ENCODE data around the gene OTUB1.

OTUB1 gene

DNA sequence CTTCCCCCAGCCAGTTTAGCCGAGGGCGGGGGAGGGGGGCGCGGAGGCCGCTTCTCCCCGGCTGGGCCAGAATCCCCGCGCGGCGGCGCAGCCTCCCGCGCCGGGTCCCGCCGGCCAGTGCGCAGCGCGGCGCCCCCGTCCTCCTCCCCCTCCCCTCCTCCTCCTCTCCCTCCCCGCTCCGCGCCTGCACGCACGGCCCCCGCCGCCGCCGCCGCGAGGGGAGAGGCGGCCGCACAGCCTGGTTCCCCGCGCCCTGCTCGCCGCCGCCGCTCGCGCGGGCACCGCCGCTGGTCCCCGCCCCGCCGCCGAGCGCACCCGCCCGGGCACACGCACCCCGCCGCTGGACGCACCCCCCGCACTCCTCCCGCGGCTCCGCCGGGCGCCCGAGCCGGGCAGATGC is 49.3 kb downstream of the OTUB1 start, which contains the start of gene FLRT1:
TSS of gene FLRT1 (plus strand) at position 356 of the 400 bp plus-strand sequence. CDS start 80,337 bp downstream, outside the sequence.
- H4K20me1 ChIP-seq (ENCODE audit: insufficient read depth, low read length), result no peaks in the 10 kb centered on the region
- no peaks in the 10 kb centered on the region for H3K4me1 ChIP-seq (ENCODE audit: low read length)
- no peak within 1 kb of the TSS for H3K4me3 ChIP-seq (ENCODE audit: low read length)
- no peak within 1 kb of the TSS for H2AFZ ChIP-seq (ENCODE audit: low read depth, low read length)
- no peaks in the 10 kb centered on the region for H3K9me3 ChIP-seq (ENCODE audit: insufficient read depth, low read length)
- no peak within 1 kb of the TSS for H3K4me2 ChIP-seq (ENCODE audit: low read length)
- TF ChIP-seq, protein P1, sequence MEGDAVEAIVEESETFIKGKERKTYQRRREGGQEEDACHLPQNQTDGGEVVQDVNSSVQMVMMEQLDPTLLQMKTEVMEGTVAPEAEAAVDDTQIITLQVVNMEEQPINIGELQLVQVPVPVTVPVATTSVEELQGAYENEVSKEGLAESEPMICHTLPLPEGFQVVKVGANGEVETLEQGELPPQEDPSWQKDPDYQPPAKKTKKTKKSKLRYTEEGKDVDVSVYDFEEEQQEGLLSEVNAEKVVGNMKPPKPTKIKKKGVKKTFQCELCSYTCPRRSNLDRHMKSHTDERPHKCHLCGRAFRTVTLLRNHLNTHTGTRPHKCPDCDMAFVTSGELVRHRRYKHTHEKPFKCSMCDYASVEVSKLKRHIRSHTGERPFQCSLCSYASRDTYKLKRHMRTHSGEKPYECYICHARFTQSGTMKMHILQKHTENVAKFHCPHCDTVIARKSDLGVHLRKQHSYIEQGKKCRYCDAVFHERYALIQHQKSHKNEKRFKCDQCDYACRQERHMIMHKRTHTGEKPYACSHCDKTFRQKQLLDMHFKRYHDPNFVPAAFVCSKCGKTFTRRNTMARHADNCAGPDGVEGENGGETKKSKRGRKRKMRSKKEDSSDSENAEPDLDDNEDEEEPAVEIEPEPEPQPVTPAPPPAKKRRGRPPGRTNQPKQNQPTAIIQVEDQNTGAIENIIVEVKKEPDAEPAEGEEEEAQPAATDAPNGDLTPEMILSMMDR (IDR thresholded peaks at IDR 0.05; ENCODE audit: low read depth, low read length), result no peak
- TF ChIP-seq EZH2phosphoT487 (IDR thresholded peaks at IDR 0.05; ENCODE audit: low read depth), result no peak
- H3K27ac ChIP-seq (ENCODE audit: low read length), result no peak within 1 kb of the TSS
- H3K9ac ChIP-seq (ENCODE audit: low read length), result no peak within 1 kb of the TSS
- H3K79me2 ChIP-seq (ENCODE audit: low read length), result no peaks in the 10 kb centered on the region
- no peaks in the 10 kb centered on the region for H3K27me3 ChIP-seq (ENCODE audit: low read depth, low read length)
- H3K36me3 ChIP-seq (replicated peaks; ENCODE audit: low read depth, low read length), result no peaks in the 10 kb centered on the region

DNA sequence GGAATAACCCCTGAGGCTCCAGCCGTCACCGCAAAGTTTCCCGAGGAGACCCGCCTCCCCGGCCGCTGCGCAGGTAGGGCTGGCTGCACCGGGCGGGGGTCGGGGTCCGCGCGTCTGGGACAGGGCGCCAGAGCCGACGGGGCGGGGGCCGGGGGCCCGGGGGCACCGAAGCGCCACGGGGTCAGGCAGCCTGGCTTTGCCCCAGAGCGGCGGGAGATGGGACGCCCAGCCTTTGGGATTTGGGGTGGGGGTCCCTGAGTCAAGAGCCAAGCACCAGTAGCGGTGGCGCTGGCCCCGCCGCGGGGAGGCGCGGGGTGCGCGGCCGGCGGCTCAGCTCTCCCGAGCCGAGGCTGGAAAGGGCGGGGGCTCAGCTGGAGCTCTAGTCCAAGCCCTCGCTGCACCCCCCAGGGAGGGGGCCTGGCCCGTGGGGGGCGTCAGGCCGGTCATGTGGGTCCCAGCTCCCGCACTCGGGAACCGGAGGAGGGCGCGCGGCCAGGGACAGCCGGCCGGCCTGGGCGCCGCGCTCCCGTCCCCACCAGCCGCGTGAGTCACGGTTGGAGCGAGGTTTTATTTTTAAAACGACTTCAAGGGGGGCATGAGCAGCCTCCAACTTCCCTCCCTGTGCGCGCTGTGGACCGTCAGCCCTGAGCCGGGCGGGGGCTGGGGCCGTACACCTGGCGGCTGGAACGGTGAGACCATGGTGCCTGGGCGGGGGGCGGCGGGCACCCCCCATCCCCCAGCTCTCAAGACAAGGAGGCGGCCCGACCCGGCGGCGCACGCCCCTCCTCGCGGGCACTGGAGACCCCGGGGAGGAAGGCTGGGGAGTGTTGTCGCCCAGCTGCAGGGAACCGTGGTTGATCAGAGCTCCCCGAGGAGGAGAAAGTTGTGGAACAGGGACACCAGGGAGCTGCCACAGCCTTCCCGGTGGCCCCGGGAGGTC is 50.1 kb downstream of the OTUB1 start:
- no peaks in the 10 kb centered on the region for H3K9me3 ChIP-seq (ENCODE audit: insufficient read depth, low read length)
- H4K20me1 ChIP-seq (ENCODE audit: insufficient read depth, low read length), result no peaks in the 10 kb centered on the region
- no peaks in the 10 kb centered on the region for H3K4me1 ChIP-seq (ENCODE audit: low read length)
- H3K27me3 ChIP-seq (ENCODE audit: low read depth, low read length), result no peaks in the 10 kb centered on the region
- no peak overlapping the region for H3K4me3 ChIP-seq (ENCODE audit: low read length)
- H3K4me2 ChIP-seq (ENCODE audit: low read length), result no peak overlapping the region
- H3K36me3 ChIP-seq (replicated peaks; ENCODE audit: low read depth, low read length), result no peaks in the 10 kb centered on the region
- no peak overlapping the region for H2AFZ ChIP-seq (ENCODE audit: low read depth, low read length)
- H3K79me2 ChIP-seq (ENCODE audit: low read length), result no peaks in the 10 kb centered on the region
- no peak overlapping the region for H3K27ac ChIP-seq (ENCODE audit: low read length)
- H3K9ac ChIP-seq (ENCODE audit: low read length), result no peak overlapping the region
- TF ChIP-seq EZH2phosphoT487 (IDR thresholded peaks at IDR 0.05; ENCODE audit: low read depth), result no peak
- TF ChIP-seq, protein P1 (IDR thresholded peaks at IDR 0.05; ENCODE audit: low read depth, low read length), result no peak

DNA sequence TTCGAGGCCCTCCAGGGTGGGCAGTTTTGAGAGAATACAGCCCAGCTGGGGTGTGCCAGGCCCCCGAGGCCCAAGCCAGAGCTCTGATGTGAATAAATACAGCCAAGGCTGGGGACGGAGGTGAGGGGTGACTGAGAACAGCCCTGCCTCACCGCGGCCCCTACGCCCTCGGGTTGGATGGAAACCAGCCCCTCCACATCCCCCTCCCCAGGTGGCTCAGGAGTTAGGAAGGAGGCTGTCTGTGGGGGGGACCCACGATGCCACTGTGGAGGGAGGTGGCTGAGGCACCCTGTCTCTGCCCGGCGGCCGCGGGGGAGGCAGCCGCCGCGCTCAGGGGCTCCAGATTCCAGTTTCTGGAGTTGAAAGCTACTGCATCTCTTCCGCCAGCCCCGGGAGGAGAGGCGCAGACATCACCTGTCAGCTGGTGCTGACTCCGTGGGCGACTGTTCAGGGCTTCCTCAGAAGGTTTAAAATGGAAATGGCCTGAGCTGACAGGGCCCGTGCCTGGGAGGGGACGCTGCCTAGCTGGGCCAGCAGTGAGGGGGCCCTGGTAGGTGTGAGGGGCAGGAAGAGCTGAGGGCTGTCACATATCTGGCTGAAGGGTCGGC is 50.9 kb downstream of the OTUB1 start:
- H3K4me2 ChIP-seq (ENCODE audit: low read length), result no peak overlapping the region
- H3K9ac ChIP-seq (ENCODE audit: low read length), result no peak overlapping the region
- H4K20me1 ChIP-seq (ENCODE audit: insufficient read depth, low read length), result no peaks in the 10 kb centered on the region
- H3K27me3 ChIP-seq (ENCODE audit: low read depth, low read length), result no peaks in the 10 kb centered on the region
- no peak overlapping the region for H3K27ac ChIP-seq (ENCODE audit: low read length)
- no peak for TF ChIP-seq EZH2phosphoT487 (IDR thresholded peaks at IDR 0.05; ENCODE audit: low read depth)
- TF ChIP-seq, protein P1 (IDR thresholded peaks at IDR 0.05; ENCODE audit: low read depth, low read length), result no peak
- H3K79me2 ChIP-seq (ENCODE audit: low read length), result no peaks in the 10 kb centered on the region
- no peaks in the 10 kb centered on the region for H3K36me3 ChIP-seq (replicated peaks; ENCODE audit: low read depth, low read length)
- H2AFZ ChIP-seq (ENCODE audit: low read depth, low read length), result no peak overlapping the region
- H3K4me3 ChIP-seq (ENCODE audit: low read length), result no peak overlapping the region
- no peaks in the 10 kb centered on the region for H3K4me1 ChIP-seq (ENCODE audit: low read length)
- H3K9me3 ChIP-seq (ENCODE audit: insufficient read depth, low read length), result no peaks in the 10 kb centered on the region

DNA sequence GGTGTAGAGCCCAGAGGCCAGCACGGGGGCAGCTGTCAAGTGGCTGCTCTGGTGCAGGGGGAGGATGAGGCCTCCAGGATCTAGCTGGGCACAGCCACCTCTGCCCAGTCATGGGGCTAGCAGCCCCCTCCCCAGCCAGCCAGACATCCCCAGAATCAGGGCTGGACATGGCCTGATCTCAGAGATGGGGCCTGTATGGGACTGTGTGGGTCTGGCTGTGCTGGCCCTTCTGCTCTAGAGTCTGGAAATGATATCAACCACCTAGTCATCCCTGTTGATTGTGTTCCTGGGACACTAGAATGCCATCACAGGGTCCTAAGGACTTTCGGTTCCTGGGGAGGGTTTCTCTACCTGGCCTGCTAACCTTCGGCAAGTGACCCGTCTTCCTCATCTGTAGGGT is 52.3 kb downstream of the OTUB1 start:
- no peak overlapping the region for H2AFZ ChIP-seq (ENCODE audit: low read depth, low read length)
- no peak overlapping the region for H3K27ac ChIP-seq (ENCODE audit: low read length)
- no peak for TF ChIP-seq EZH2phosphoT487 (IDR thresholded peaks at IDR 0.05; ENCODE audit: low read depth)
- TF ChIP-seq, protein P1 (IDR thresholded peaks at IDR 0.05; ENCODE audit: low read depth, low read length), result no peak
- no peaks in the 10 kb centered on the region for H4K20me1 ChIP-seq (ENCODE audit: insufficient read depth, low read length)
- no peak overlapping the region for H3K9ac ChIP-seq (ENCODE audit: low read length)
- H3K4me3 ChIP-seq (ENCODE audit: low read length), result no peak overlapping the region
- H3K4me1 ChIP-seq (ENCODE audit: low read length), result no peaks in the 10 kb centered on the region
- no peak overlapping the region for H3K4me2 ChIP-seq (ENCODE audit: low read length)
- no peaks in the 10 kb centered on the region for H3K79me2 ChIP-seq (ENCODE audit: low read length)
- H3K9me3 ChIP-seq (ENCODE audit: insufficient read depth, low read length), result no peaks in the 10 kb centered on the region
- H3K36me3 ChIP-seq (replicated peaks; ENCODE audit: low read depth, low read length), result no peaks in the 10 kb centered on the region
- no peaks in the 10 kb centered on the region for H3K27me3 ChIP-seq (ENCODE audit: low read depth, low read length)

Data from OCI-LY3 (cell line).